ENCODE results near the gene CWC22. TPM values are rescaled to one million over a fixed set of nuclear protein-coding genes. Genes with fewer than 3 reads are reported as not detected.
"Not testable (repeated sequence)": the region's sequence is repeated elsewhere in the genome, so short reads cannot be mapped to it uniquely, and the experiment has no call there.

The CWC22 gene
- total RNA-seq, 3 donors from 2014 or later = 23.0 to 28.1 (median 23.9) TPM

DNA sequence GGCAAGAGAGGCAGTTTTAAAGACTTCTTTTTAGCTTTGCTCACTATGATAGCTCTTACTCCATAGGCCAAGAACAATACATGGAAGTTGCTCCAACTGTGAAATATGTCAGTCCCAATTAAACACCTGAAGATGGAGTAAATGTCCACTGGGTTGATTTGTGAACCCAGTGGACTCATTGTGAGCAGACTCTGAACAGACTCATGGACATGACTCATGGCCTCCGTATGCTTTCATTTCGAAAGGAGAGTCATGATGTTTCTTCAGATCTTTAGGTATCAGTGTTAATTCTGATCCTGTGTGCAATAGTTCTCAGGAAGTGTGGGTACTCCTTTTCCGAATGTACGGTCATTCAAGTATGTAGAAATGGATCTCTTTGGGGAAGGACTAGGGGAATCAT, 5.4 kb upstream of the CWC22 start:
- H3K4me1 ChIP-seq = no peaks in the 10 kb centered on the region
- no peaks in the 10 kb centered on the region for H3K9me3 ChIP-seq
- intact Hi-C loops (cut with DNase I; ENCODE audit: low total_unique reads) = no loop called here
- peaks cover 0 to 4% of the 10 kb centered on the region in 2 donors for H3K27me3 ChIP-seq
- TF ChIP-seq CTCF (IDR thresholded peaks at IDR 0.05) (no peak), POLR2A (IDR thresholded peaks at IDR 0.05) (no peak)
- no peak for DNase-seq (ENCODE audit: low spot score in 2 of 2)
- no peak overlapping the region for H3K4me3 ChIP-seq
- no peak overlapping the region for H3K27ac ChIP-seq
- H3K36me3 ChIP-seq = no peaks in the 10 kb centered on the region

- Histone ChIP-seq H3K4me1 (no peaks in the 10 kb centered on the region), H3K4me3 (no peak overlapping the region), H3K9me3 (no peaks in the 10 kb centered on the region), H3K27me3 (peaks cover 0 to 3% of the 10 kb centered on the region in 2 donors), H3K27ac (no peak overlapping the region), H3K36me3 (no peaks in the 10 kb centered on the region)
- no peak for TF ChIP-seq POLR2A (IDR thresholded peaks at IDR 0.05)
- TF ChIP-seq CTCF (IDR thresholded peaks at IDR 0.05) = no peak
- TF ChIP-seq POLR2AphosphoS5 (IDR thresholded peaks at IDR 0.05) = no peak
- intact Hi-C loops (cut with DNase I; ENCODE audit: low total_unique reads) = no loop called here
- DNase-seq (ENCODE audit: low spot score in 2 of 2) = no peak
Observed at GRCh38 chr2:180010701-180011100, 3.6 kb upstream of the CWC22 start.

- no peak for TF ChIP-seq POLR2AphosphoS5 (IDR thresholded peaks at IDR 0.05)
- no peak for TF ChIP-seq POLR2A (IDR thresholded peaks at IDR 0.05)
- no peak for TF ChIP-seq CTCF (IDR thresholded peaks at IDR 0.05)
- intact Hi-C loops (cut with DNase I; ENCODE audit: low total_unique reads) = no loop called here
Observed at GRCh38 chr2:180006231-180006630, 866 bp downstream of the CWC22 start.

DNA sequence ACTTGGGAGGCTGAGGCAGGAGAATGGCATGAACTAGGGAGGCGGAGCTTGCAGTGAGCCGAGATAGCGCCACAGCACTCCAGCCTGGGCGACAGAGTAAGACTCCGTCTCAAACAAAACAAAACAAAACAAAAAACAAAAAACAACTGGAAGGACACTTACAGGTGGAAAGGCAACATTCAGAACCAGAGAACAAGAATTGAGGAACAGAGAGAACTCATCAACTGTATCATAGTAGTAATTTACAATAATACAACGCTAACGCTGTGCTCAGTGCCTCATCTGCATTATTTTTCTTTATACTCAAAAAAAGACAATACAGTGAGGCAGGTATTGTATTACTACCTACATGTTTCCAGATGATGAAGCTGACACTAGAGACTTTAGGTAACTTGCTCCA, 1.6 kb downstream of the CWC22 start:
- H3K4me1 ChIP-seq; H3K9me3 ChIP-seq; intact Hi-C loops (cut with DNase I; ENCODE audit: low total_unique reads); H3K36me3 ChIP-seq; H3K27ac ChIP-seq; H3K27me3 ChIP-seq; DNase-seq (ENCODE audit: low spot score in 2 of 2): not testable (repeated sequence)
- H3K4me3 ChIP-seq = peak overlapping the region in 2 of 3 donors; percentile 73 to 74

More at GRCh38 chr2:180006231-180006630, 866 bp downstream of the CWC22 start:
- H3K4me1 ChIP-seq = no peaks in the 10 kb centered on the region
- DNase-seq (ENCODE audit: low spot score in 2 of 2) = no peak
- peak overlapping the region; percentile 73 to 98 (median 74) for H3K4me3 ChIP-seq
- H3K36me3 ChIP-seq = no peaks in the 10 kb centered on the region
- peak overlapping the region; percentile 93 to 96 for H3K27ac ChIP-seq
- no peaks in the 10 kb centered on the region for H3K9me3 ChIP-seq
- H3K27me3 ChIP-seq = no peaks in the 10 kb centered on the region

GRCh38 chr2:180004731-180005130, 2.4 kb downstream of the CWC22 start:
- no peak overlapping the region for H3K4me3 ChIP-seq
- intact Hi-C loops (cut with DNase I; ENCODE audit: low total_unique reads) = no loop called here
- H3K27me3 ChIP-seq = no peaks in the 10 kb centered on the region
- H3K27ac ChIP-seq = no peak overlapping the region
- DNase-seq (ENCODE audit: low spot score in 2 of 2) = no peak
- no peaks in the 10 kb centered on the region for H3K9me3 ChIP-seq
- H3K4me1 ChIP-seq = no peaks in the 10 kb centered on the region
- H3K36me3 ChIP-seq = no peaks in the 10 kb centered on the region
- TF ChIP-seq POLR2A (IDR thresholded peaks at IDR 0.05) (no peak), POLR2AphosphoS5 (IDR thresholded peaks at IDR 0.05) (no peak), CTCF (IDR thresholded peaks at IDR 0.05) (no peak)

DNA sequence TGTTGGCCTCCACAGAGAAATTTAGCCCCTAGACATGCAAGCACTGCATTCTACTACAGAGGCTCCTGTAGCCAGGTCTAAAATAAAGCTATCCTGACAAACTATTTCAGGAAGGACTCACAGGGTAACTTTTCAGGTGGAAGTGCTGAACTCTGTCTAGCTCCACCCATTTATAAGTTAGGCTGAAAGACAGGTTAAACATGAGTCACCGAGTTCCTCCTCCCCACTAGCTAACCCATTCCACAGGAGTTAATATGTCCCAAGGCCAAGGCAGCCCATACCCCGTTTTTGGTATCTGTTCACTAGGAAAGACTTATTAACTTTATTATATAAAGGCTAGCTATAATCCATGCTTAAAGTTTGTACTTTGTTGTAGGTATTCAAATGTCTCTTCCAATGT, 3.5 kb downstream of the CWC22 start:
- no peak overlapping the region for H3K4me3 ChIP-seq
- no peak for DNase-seq (ENCODE audit: low spot score in 2 of 2)
- TF ChIP-seq POLR2A (IDR thresholded peaks at IDR 0.05) (no peak), CTCF (IDR thresholded peaks at IDR 0.05) (no peak), POLR2AphosphoS5 (IDR thresholded peaks at IDR 0.05) (no peak)
- H3K36me3 ChIP-seq = no peaks in the 10 kb centered on the region
- intact Hi-C loops (cut with DNase I; ENCODE audit: low total_unique reads) = no loop called here
- H3K4me1 ChIP-seq = no peaks in the 10 kb centered on the region
- no peaks in the 10 kb centered on the region for H3K9me3 ChIP-seq
- no peaks in the 10 kb centered on the region for H3K27me3 ChIP-seq
- H3K27ac ChIP-seq = no peak overlapping the region

Data from breast epithelium (tissue), 4 donors.